22Rv1 (cell line): ENCODE results near the gene TMEM51.

Experiments
- CTCF ChIP-seq: fragments of 450-650 bp; IDR thresholded peaks from 2 replicates; pipeline ENCODE4 v1.5.1; 2017; ENCODE audit warnings: mild to moderate bottlenecking
- ZFX ChIP-seq: fragments of 450-650 bp; IDR thresholded peaks from 2 replicates; pipeline ENCODE4 v1.6.1; 2017; ENCODE audit warnings: antibody characterized with exemption, borderline replicate concordance

GRCh38 chr1:15245593-15246360 is 92.2 kb downstream of the TMEM51 start:
- TF ChIP-seq CTCF (no peak), ZFX (no peak)
